Gastrocnemius medialis (tissue), 4 donors: Measurements from ENCODE around the gene SMNDC1.

ENCODE experiments used
- POLR2A ChIP-seq, 2 donors: fragments of 450-650 bp; IDR thresholded peaks; one replicate each; pipeline ENCODE4 v1.6.1; 2017; ENCODE audit warnings: antibody characterized with exemption in 2 of 2, mild to moderate bottlenecking in 2 of 2, moderate library complexity in 2 of 2
- TF ChIP-seq, protein P1 (sequence below), 5 experiments: fragments of 450-650 bp in 3 of 5; fragments of 200-600 bp in 2 of 5; sonication (generic) in 2 of 5; IDR thresholded peaks in 4 of 5; conservative IDR thresholded peaks in 1 of 5; 1 replicate in 4 of 5; 2 replicates in 1 of 5; pipeline ENCODE4 v1.5.1; 2016 to 2019; ENCODE audit warnings: antibody characterized with exemption in 5 of 5, mild to moderate bottlenecking in 3 of 5, moderate library complexity in 3 of 5

DNA sequence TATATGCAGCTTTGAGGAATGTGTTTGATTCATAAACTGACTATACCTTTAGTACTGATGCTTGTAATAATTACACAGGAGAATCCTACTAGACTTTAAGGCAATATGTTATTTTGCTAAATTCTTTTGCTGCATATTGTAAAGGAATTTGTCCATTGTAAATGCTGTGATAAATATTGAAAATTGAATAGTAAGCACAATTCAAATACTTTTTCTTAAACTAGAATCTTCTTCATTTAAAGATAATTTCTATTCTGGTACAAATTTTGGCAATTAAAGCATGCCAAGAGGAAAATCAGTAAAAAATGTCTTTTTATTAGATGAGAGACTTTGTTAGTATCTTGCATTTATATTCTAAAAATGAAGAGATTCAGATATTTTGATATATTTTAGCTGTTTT, 45.4 kb downstream of the SMNDC1 start:
- TF ChIP-seq, protein P1, sequence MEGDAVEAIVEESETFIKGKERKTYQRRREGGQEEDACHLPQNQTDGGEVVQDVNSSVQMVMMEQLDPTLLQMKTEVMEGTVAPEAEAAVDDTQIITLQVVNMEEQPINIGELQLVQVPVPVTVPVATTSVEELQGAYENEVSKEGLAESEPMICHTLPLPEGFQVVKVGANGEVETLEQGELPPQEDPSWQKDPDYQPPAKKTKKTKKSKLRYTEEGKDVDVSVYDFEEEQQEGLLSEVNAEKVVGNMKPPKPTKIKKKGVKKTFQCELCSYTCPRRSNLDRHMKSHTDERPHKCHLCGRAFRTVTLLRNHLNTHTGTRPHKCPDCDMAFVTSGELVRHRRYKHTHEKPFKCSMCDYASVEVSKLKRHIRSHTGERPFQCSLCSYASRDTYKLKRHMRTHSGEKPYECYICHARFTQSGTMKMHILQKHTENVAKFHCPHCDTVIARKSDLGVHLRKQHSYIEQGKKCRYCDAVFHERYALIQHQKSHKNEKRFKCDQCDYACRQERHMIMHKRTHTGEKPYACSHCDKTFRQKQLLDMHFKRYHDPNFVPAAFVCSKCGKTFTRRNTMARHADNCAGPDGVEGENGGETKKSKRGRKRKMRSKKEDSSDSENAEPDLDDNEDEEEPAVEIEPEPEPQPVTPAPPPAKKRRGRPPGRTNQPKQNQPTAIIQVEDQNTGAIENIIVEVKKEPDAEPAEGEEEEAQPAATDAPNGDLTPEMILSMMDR (IDR thresholded peaks at IDR 0.05 in 4 of 5, conservative IDR thresholded peaks at IDR 0.05 in 1 of 5), result no peak
- TF ChIP-seq POLR2A (IDR thresholded peaks at IDR 0.05), result no peak
